ENCODE data around the gene DTNB.

Gene DTNB

GRCh38 chr2:25664183-25664964, 9.0 kb downstream of the DTNB start:
- no peaks in the 10 kb centered on the region for H3K9me3 ChIP-seq (ENCODE audit: control insufficient read depth in 2 of 2, low read length in 2 of 2)
- no peaks in the 10 kb centered on the region for H3K27me3 ChIP-seq (ENCODE audit: control insufficient read depth in 2 of 2, insufficient read depth in 2 of 2, low read length in 2 of 2)
- peak overlapping the region in 1 of 2 donors; percentile 2 for H3K4me3 ChIP-seq (ENCODE audit: low read length in 2 of 2)
- H3K9ac ChIP-seq (ENCODE audit: low read depth in 1 of 2, low read length in 2 of 2), result no peak overlapping the region
- peaks cover 0 to 3% of the 10 kb centered on the region in 2 donors for H3K4me1 ChIP-seq (ENCODE audit: control insufficient read depth in 2 of 2, insufficient read depth in 2 of 2, low read length in 2 of 2)
- no peaks in the 10 kb centered on the region for H3K36me3 ChIP-seq (ENCODE audit: control insufficient read depth in 2 of 2, insufficient read depth in 2 of 2, low read length in 2 of 2)
- no peak overlapping the region for H3K27ac ChIP-seq (ENCODE audit: low read depth in 2 of 2, low read length in 2 of 2)

- H3K36me3 ChIP-seq (ENCODE audit: control insufficient read depth in 2 of 2, insufficient read depth in 2 of 2, low read length in 2 of 2), result no peaks in the 10 kb centered on the region
- no peak overlapping the region for H3K4me3 ChIP-seq (ENCODE audit: low read length in 2 of 2)
- H3K4me1 ChIP-seq (ENCODE audit: control insufficient read depth in 2 of 2, insufficient read depth in 2 of 2, low read length in 2 of 2), result no peaks in the 10 kb centered on the region
- H3K9me3 ChIP-seq (ENCODE audit: control insufficient read depth in 2 of 2, low read length in 2 of 2), result no peaks in the 10 kb centered on the region
- no peaks in the 10 kb centered on the region for H3K27me3 ChIP-seq (ENCODE audit: control insufficient read depth in 2 of 2, insufficient read depth in 2 of 2, low read length in 2 of 2)
- no peak overlapping the region for H3K27ac ChIP-seq (ENCODE audit: low read depth in 2 of 2, low read length in 2 of 2)
- no peak overlapping the region for H3K9ac ChIP-seq (ENCODE audit: low read depth in 1 of 2, low read length in 2 of 2)
Observed at GRCh38 chr2:25655316-25655715, 18.1 kb downstream of the DTNB start.

DNA sequence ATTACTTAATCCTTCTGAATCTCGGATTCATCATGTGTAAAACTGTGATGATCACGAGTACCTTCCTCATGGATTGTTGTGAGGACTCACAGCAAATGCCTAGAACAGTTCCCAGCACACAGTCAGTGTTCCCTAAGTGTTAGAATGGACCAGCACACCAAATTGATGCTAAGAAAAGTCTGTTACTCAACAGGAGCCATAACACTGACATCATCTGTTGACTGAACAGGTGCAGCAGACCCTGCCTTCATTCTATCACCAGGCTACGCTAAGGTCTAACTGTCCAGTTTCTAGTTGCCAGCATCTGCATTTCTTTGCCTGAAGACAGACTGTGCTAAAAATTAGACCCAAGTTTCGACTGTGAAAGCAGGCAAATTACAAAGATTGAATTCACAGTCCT, 18.6 kb downstream of the DTNB start:
- Histone ChIP-seq H3K4me3 (ENCODE audit: low read length in 2 of 2) (no peak overlapping the region), H3K9ac (ENCODE audit: low read depth in 1 of 2, low read length in 2 of 2) (no peak overlapping the region), H3K27me3 (ENCODE audit: control insufficient read depth in 2 of 2, insufficient read depth in 2 of 2, low read length in 2 of 2) (no peaks in the 10 kb centered on the region), H3K9me3 (ENCODE audit: control insufficient read depth in 2 of 2, low read length in 2 of 2) (no peaks in the 10 kb centered on the region), H3K4me1 (ENCODE audit: control insufficient read depth in 2 of 2, insufficient read depth in 2 of 2, low read length in 2 of 2) (no peaks in the 10 kb centered on the region), H3K36me3 (ENCODE audit: control insufficient read depth in 2 of 2, insufficient read depth in 2 of 2, low read length in 2 of 2) (no peaks in the 10 kb centered on the region), H3K27ac (ENCODE audit: low read depth in 2 of 2, low read length in 2 of 2) (no peak overlapping the region)

GRCh38 chr2:25651782-25652455, 21.5 kb downstream of the DTNB start:
- no peaks in the 10 kb centered on the region for H3K36me3 ChIP-seq (ENCODE audit: control insufficient read depth in 2 of 2, insufficient read depth in 2 of 2, low read length in 2 of 2)
- H3K4me3 ChIP-seq (ENCODE audit: low read length in 2 of 2), result no peak overlapping the region
- H3K27ac ChIP-seq (ENCODE audit: low read depth in 2 of 2, low read length in 2 of 2), result no peak overlapping the region
- no peaks in the 10 kb centered on the region for H3K27me3 ChIP-seq (ENCODE audit: control insufficient read depth in 2 of 2, insufficient read depth in 2 of 2, low read length in 2 of 2)
- H3K9ac ChIP-seq (ENCODE audit: low read depth in 1 of 2, low read length in 2 of 2), result no peak overlapping the region
- no peaks in the 10 kb centered on the region for H3K4me1 ChIP-seq (ENCODE audit: control insufficient read depth in 2 of 2, insufficient read depth in 2 of 2, low read length in 2 of 2)
- no peaks in the 10 kb centered on the region for H3K9me3 ChIP-seq (ENCODE audit: control insufficient read depth in 2 of 2, low read length in 2 of 2)

GRCh38 chr2:25651066-25651465, 22.3 kb downstream of the DTNB start:
- Histone ChIP-seq H3K9me3 (ENCODE audit: control insufficient read depth in 2 of 2, low read length in 2 of 2) (no peaks in the 10 kb centered on the region), H3K9ac (ENCODE audit: low read depth in 1 of 2, low read length in 2 of 2) (no peak overlapping the region), H3K27me3 (ENCODE audit: control insufficient read depth in 2 of 2, insufficient read depth in 2 of 2, low read length in 2 of 2) (no peaks in the 10 kb centered on the region), H3K4me1 (ENCODE audit: control insufficient read depth in 2 of 2, insufficient read depth in 2 of 2, low read length in 2 of 2) (no peaks in the 10 kb centered on the region), H3K27ac (ENCODE audit: low read depth in 2 of 2, low read length in 2 of 2) (no peak overlapping the region), H3K4me3 (ENCODE audit: low read length in 2 of 2) (no peak overlapping the region), H3K36me3 (ENCODE audit: control insufficient read depth in 2 of 2, insufficient read depth in 2 of 2, low read length in 2 of 2) (no peaks in the 10 kb centered on the region)

DNA sequence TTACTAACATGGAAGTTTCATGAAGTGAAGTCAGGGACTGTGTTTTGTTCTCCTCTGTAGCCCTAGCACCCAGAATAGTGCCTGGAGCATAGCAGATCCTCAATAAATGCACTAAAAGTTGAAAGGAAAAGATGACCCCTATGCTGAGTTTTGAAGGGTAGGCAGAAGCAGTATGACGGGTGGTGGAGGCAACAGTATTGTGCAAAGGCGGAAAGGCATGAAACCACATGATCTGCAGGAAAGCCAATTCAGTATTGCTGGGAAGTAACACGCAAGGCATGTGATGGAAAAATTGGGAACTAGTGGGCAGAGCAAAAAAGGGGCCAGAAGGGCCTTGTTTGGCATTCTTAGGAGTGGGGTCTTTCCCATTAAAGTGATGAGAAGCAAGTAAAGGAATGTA, 23.1 kb downstream of the DTNB start:
- H3K36me3 ChIP-seq (ENCODE audit: control insufficient read depth in 2 of 2, insufficient read depth in 2 of 2, low read length in 2 of 2), result no peaks in the 10 kb centered on the region
- H3K4me1 ChIP-seq (ENCODE audit: control insufficient read depth in 2 of 2, insufficient read depth in 2 of 2, low read length in 2 of 2), result no peaks in the 10 kb centered on the region
- no peaks in the 10 kb centered on the region for H3K27me3 ChIP-seq (ENCODE audit: control insufficient read depth in 2 of 2, insufficient read depth in 2 of 2, low read length in 2 of 2)
- H3K4me3 ChIP-seq (ENCODE audit: low read length in 2 of 2), result no peak overlapping the region
- H3K27ac ChIP-seq (ENCODE audit: low read depth in 2 of 2, low read length in 2 of 2), result no peak overlapping the region
- no peaks in the 10 kb centered on the region for H3K9me3 ChIP-seq (ENCODE audit: control insufficient read depth in 2 of 2, low read length in 2 of 2)
- H3K9ac ChIP-seq (ENCODE audit: low read depth in 1 of 2, low read length in 2 of 2), result no peak overlapping the region

GRCh38 chr2:25649786-25650185, 23.6 kb downstream of the DTNB start:
- Histone ChIP-seq H3K9me3 (ENCODE audit: control insufficient read depth in 2 of 2, low read length in 2 of 2) (no peaks in the 10 kb centered on the region), H3K4me1 (ENCODE audit: control insufficient read depth in 2 of 2, insufficient read depth in 2 of 2, low read length in 2 of 2) (no peaks in the 10 kb centered on the region), H3K36me3 (ENCODE audit: control insufficient read depth in 2 of 2, insufficient read depth in 2 of 2, low read length in 2 of 2) (no peaks in the 10 kb centered on the region), H3K9ac (ENCODE audit: low read depth in 1 of 2, low read length in 2 of 2) (no peak overlapping the region), H3K27ac (ENCODE audit: low read depth in 2 of 2, low read length in 2 of 2) (no peak overlapping the region), H3K4me3 (ENCODE audit: low read length in 2 of 2) (no peak overlapping the region), H3K27me3 (ENCODE audit: control insufficient read depth in 2 of 2, insufficient read depth in 2 of 2, low read length in 2 of 2) (no peaks in the 10 kb centered on the region)

DNA sequence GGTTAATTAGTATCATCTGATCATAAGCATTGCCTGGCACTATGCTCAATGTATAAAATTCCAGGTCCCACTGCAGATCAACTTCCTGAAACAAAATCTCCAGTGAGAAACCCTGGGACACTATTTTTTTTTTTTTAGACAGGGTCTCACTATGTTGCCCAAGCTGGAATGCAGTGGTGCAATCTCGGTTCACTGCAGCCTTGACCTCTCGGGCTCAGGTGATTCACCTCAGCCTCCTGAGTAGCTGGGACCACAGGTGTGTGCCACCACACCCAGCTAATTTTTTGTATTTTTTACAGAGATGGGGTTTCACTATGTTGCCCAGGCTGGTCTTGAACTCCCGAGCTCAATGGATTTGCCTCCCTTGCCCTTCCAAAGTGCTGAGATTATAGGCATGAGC, 31.1 kb downstream of the DTNB start:
- Histone ChIP-seq H3K9ac (ENCODE audit: low read depth in 1 of 2, low read length in 2 of 2) (no peak overlapping the region), H3K27me3 (ENCODE audit: control insufficient read depth in 2 of 2, insufficient read depth in 2 of 2, low read length in 2 of 2) (no peaks in the 10 kb centered on the region), H3K27ac (ENCODE audit: low read depth in 2 of 2, low read length in 2 of 2) (no peak overlapping the region), H3K36me3 (ENCODE audit: control insufficient read depth in 2 of 2, insufficient read depth in 2 of 2, low read length in 2 of 2) (no peaks in the 10 kb centered on the region), H3K4me1 (ENCODE audit: control insufficient read depth in 2 of 2, insufficient read depth in 2 of 2, low read length in 2 of 2) (no peaks in the 10 kb centered on the region), H3K4me3 (ENCODE audit: low read length in 2 of 2) (no peak overlapping the region), H3K9me3 (ENCODE audit: control insufficient read depth in 2 of 2, low read length in 2 of 2) (no peaks in the 10 kb centered on the region)

- no peaks in the 10 kb centered on the region for H3K27me3 ChIP-seq (ENCODE audit: control insufficient read depth in 2 of 2, insufficient read depth in 2 of 2, low read length in 2 of 2)
- no peaks in the 10 kb centered on the region for H3K36me3 ChIP-seq (ENCODE audit: control insufficient read depth in 2 of 2, insufficient read depth in 2 of 2, low read length in 2 of 2)
Observed at GRCh38 chr2:25639696-25640095, 33.7 kb downstream of the DTNB start.

DNA sequence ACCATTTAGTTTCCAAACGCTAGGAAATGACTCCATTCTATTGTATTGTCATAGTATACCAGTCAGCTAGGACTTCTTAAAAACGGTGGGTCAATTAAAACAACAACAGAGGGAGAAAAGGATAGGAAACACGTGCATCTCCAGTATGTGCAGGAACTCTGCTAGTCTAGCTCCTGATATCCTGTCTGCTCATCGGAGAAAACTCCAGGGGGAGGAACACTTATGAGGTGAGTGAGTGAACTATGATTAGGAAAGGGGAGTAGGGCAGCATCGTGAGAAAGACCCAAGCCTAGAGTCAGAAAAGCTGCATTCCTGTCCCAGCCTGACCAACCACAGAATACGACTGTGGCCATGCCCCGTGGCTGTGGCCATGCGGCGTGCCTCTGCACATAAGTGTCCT, 34.2 kb downstream of the DTNB start:
- no peaks in the 10 kb centered on the region for H3K36me3 ChIP-seq (ENCODE audit: control insufficient read depth in 2 of 2, insufficient read depth in 2 of 2, low read length in 2 of 2)
- no peaks in the 10 kb centered on the region for H3K9me3 ChIP-seq (ENCODE audit: control insufficient read depth in 2 of 2, low read length in 2 of 2)
- no peak overlapping the region for H3K9ac ChIP-seq (ENCODE audit: low read depth in 1 of 2, low read length in 2 of 2)

More at GRCh38 chr2:25639696-25640095, 33.7 kb downstream of the DTNB start:
- H3K27ac ChIP-seq (ENCODE audit: low read depth in 2 of 2, low read length in 2 of 2), result no peak overlapping the region
- H3K9me3 ChIP-seq (ENCODE audit: control insufficient read depth in 2 of 2, low read length in 2 of 2), result no peaks in the 10 kb centered on the region
- no peak overlapping the region for H3K9ac ChIP-seq (ENCODE audit: low read depth in 1 of 2, low read length in 2 of 2)
- no peaks in the 10 kb centered on the region for H3K4me1 ChIP-seq (ENCODE audit: control insufficient read depth in 2 of 2, insufficient read depth in 2 of 2, low read length in 2 of 2)
- H3K4me3 ChIP-seq (ENCODE audit: low read length in 2 of 2), result no peak overlapping the region

More for the DNA sequence above, 34.2 kb downstream of the DTNB start:
- H3K4me1 ChIP-seq (ENCODE audit: control insufficient read depth in 2 of 2, insufficient read depth in 2 of 2, low read length in 2 of 2), result no peaks in the 10 kb centered on the region
- no peak overlapping the region for H3K27ac ChIP-seq (ENCODE audit: low read depth in 2 of 2, low read length in 2 of 2)
- H3K27me3 ChIP-seq (ENCODE audit: control insufficient read depth in 2 of 2, insufficient read depth in 2 of 2, low read length in 2 of 2), result no peaks in the 10 kb centered on the region
- H3K4me3 ChIP-seq (ENCODE audit: low read length in 2 of 2), result no peak overlapping the region
